ENCODE measurements around the gene MAP3K19.
"Not testable (repeated sequence)": the region's sequence is repeated elsewhere in the genome, so short reads cannot be mapped to it uniquely, and the experiment has no call there.

MAP3K19 gene, protein sequence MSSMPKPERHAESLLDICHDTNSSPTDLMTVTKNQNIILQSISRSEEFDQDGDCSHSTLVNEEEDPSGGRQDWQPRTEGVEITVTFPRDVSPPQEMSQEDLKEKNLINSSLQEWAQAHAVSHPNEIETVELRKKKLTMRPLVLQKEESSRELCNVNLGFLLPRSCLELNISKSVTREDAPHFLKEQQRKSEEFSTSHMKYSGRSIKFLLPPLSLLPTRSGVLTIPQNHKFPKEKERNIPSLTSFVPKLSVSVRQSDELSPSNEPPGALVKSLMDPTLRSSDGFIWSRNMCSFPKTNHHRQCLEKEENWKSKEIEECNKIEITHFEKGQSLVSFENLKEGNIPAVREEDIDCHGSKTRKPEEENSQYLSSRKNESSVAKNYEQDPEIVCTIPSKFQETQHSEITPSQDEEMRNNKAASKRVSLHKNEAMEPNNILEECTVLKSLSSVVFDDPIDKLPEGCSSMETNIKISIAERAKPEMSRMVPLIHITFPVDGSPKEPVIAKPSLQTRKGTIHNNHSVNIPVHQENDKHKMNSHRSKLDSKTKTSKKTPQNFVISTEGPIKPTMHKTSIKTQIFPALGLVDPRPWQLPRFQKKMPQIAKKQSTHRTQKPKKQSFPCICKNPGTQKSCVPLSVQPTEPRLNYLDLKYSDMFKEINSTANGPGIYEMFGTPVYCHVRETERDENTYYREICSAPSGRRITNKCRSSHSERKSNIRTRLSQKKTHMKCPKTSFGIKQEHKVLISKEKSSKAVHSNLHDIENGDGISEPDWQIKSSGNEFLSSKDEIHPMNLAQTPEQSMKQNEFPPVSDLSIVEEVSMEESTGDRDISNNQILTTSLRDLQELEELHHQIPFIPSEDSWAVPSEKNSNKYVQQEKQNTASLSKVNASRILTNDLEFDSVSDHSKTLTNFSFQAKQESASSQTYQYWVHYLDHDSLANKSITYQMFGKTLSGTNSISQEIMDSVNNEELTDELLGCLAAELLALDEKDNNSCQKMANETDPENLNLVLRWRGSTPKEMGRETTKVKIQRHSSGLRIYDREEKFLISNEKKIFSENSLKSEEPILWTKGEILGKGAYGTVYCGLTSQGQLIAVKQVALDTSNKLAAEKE (N-terminal part only)

GRCh38 chr2:135047300-135047699, at the start of gene MAP3K19:
TSS of gene MAP3K19 (minus strand) at chr2:135047447. CDS start at chr2:135024647, 22,800 bp downstream.
- no peak for DNase-seq

DNA sequence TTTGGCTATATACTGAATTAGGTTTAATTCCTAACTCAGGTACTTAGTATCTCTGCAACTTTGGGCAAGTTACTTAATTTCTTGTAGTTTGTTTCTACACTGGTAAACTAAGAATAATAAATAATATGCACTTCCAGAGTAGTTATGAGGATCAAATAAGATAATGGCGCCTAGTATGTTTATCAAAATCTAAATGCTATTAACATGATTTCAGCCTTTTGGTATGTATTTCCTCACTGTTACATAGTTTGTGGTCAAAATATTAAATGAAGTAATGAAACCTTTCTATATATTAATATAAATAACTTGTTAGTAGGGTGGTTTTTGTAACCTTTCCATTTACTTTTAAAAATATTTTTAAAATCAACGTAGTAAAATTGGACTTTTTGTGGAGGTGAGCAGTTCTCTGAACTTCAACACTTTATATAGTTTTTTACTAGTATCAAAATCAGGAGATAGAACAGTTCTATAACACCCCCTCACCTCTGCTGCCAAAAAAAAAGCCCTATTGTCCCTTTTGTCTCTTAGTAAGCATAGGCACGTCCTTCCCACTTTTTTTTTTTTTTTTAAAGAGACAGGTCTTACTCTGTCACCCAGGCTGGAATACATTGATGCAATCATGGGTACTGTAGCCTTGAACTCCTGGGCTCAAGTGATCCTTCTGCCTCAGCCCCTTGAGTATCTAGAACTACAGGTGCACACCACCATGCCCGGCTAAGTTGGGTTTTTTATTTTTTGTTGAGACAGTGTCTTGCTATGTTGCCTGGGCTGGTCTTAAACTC, 49.6 kb upstream of the MAP3K19 start:
- DNase-seq, result no peak

DNA sequence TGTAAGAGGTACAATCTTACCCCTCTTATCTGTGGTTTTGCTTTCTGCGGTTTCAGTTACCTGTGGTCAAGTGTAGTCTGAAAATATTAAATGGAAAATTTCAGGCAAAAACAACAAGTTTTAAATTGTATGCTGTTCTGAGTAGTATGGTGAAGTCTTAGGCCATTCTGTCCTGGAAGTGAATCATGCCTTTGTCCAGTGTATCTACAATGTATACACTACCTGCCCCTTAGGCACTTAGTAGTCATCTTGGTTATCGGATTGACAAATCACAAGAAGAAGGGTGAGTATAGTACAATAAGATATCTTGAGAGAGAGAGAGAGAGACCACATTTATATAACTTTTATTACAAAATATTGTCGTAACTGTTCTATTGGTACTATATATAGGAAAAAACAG, 48.3 kb upstream of the MAP3K19 start:
- no peak for DNase-seq

- no peak for DNase-seq
These were observed 47.3 kb upstream of the MAP3K19 start for GRCh38 chr2:135094508-135094907.

DNA sequence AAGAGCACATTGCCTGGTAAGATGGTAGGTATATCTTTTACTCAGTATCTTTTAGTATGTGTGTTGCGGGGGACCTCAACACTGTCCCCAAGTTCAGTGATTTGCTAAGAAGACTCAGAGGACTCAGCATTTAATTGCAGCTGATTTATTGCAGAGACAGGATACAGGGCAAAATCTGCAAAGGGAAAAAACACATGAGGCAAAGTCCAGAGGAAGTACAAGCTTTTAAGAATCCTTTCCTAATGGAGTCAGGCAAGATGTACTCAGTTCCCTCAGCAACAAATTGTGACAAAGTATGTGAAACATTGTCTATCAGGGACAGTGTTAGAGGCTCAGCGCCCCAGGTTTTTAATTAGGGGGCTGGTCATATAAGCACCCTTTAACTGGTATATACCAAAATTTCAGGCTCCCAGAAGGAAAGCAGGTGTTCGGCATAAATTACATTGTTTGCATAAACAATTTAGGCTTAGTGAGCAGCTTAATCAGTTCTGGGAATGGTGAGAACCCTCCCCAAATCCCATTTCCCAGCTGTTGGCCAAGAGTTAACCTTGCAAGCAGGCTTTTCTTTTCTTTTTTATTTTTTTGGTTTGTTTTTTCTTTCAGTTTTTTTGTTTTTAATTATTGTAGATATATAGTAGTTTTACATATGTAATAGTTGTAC, 46.6 kb upstream of the MAP3K19 start:
- DNase-seq, result no peak

DNA sequence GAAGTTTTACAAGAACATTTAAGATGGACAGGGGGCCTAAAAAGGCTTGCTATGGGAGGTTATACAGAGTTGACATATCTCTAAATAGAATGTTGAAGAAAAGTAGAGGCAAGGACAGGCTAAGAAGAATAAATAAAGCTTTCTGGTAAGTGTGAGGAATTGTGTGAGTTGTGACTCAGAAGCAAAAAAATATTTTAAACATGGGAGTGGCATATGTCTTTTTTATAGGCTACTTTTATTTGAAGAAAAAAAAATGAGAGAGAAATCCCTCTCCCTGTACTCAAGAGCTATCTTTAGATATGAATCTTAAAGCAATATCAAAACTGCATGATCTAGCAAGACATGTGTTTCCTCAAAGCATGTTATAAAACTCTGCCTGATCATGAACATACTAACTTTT, 45.9 kb upstream of the MAP3K19 start:
- no peak for DNase-seq

DNA sequence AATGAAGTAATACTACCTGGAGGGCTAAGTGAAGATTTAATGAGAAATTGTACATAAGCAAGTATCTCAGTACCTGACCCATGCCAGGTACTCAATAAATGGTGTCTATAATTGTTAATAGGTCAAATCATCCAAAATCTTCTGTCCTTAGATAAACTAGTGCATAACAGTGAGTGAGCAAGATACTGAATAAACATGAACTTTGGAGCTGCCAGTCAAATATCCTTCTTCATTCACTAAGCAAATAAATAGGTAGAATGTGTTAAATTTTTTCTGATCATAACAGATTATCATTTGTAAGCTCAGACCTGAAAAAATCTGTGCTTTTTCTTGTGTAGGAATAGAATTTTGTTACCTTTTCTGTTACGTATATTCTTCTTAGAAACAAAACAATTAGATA, 44.4 kb upstream of the MAP3K19 start:
- no peak for DNase-seq

DNA sequence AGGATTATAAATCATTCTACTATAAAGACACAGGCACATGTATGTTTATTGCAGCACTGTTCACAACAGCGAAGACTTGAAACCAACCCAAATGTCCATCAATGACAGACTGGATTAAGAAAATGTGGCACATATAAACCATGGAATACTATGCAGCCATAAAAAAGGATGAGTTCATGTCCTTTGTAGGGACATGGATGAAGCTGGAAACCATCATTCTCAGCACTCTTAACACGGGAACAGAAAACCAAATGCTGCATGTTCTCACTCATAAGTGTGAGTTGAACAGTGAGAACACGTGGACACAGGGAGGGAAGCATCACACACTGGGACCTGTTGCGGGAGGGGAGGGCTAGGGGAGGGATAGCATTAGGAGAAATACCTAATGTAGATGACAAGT, 42.4 kb upstream of the MAP3K19 start:
- DNase-seq, result not testable (repeated sequence)

GRCh38 chr2:135086222-135086621, 39.0 kb upstream of the MAP3K19 start:
- DNase-seq, result no peak

- no peak for DNase-seq
These were observed 31.2 kb upstream of the MAP3K19 start for GRCh38 chr2:135078417-135078816.

DNA sequence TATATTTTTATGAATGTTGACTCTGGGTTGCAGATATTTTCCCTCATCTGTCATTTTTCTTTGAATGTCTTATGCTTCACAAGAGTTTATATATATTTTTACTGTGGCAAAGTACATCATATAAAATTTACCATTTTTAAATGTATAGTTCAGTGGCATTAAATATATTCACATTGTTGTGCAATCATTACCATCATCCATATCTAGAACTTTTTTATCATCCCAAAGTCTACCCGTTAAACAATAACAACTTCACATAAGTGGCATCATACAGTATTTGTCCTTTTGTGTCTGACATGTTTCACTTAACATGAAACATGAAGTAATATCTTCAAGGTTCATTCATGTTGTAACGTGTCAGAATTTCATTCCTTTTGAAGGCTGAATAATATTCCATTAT, 29.3 kb upstream of the MAP3K19 start:
- DNase-seq, result no peak

DNA sequence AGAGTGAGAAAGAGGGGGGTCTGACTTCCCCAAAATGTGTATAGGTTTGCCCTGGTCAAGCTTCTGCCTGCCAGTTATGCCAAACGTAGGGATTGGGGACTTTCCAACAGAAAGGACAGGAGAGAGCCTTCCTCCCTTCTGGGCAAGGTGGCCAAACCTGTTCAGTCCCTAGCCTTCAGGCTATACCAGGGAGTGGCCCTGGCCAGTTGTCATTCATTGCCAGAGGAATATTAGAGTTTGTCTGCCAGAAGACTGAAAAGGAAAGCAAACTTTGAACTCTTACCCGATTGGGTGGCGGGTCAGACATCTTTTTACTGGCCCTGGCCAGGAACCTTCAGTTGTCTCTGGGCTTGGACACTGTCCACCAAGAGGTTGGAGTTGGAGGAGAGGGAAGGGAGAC, 27.0 kb upstream of the MAP3K19 start:
- DNase-seq, result no peak

GRCh38 chr2:135072125-135072997, 25.1 kb upstream of the MAP3K19 start:
- DNase-seq, result peak; percentile 37

- no peak for DNase-seq
These were observed 19.5 kb upstream of the MAP3K19 start for GRCh38 chr2:135066710-135067109.

DNA sequence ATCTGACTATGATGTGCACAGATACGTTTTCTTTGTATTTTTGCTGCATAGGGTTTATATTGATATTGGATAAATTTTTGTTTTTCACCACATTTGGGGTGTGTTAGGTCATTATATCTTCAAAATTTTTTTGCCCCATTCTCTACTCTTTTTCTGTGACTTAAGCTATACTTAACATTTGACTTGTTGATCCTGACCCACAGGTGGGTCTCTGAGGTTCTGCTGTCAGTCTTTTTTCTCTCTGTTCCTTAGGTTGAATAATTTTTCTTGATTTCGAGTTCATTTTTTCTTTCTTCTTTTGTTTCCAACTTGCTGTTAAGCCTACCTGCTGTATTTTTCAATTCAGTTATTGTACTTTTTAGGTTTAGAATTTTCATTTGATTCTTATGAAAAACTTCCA, 16.9 kb upstream of the MAP3K19 start:
- no peak for DNase-seq

DNA sequence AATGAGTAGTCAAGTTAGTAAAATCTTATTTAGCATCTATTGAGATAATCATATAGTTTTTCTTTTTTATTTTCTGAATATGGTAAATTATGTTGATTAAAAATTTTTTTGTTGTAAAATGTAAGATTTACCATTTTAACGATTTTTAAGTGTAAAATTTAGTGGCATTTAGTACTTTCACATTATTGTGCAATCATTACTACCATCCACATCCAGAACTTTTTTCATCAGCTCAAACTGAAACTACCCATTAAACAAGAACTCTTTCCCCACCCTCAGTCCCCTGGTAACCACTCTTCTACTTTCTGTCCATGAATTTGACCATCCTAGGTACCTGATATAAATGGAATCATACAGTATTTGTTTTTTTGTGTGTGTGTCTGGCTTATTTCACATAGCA, 16.0 kb upstream of the MAP3K19 start:
- DNase-seq, result no peak

- DNase-seq, result no peak
These were observed 12.3 kb upstream of the MAP3K19 start for GRCh38 chr2:135059577-135059976.

DNA sequence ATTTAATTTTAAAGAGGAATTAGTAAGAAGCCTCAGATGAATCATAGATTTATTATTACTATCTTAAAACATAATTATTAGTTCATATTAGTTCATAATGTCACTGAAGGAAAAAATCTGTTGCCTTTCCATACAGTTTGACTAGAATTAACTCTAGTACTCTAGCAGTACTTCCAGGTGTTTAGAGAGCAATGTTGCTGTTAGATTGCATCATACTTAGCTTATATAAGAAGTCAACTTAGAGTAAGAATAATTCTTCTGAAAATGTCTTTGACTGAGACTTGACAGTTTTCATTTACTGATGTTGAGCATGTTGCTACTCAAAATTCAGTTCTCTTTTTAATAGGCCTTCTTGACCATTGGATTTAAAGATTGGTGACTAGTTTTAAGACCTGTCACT, 9.5 kb upstream of the MAP3K19 start:
- no peak for DNase-seq

DNA sequence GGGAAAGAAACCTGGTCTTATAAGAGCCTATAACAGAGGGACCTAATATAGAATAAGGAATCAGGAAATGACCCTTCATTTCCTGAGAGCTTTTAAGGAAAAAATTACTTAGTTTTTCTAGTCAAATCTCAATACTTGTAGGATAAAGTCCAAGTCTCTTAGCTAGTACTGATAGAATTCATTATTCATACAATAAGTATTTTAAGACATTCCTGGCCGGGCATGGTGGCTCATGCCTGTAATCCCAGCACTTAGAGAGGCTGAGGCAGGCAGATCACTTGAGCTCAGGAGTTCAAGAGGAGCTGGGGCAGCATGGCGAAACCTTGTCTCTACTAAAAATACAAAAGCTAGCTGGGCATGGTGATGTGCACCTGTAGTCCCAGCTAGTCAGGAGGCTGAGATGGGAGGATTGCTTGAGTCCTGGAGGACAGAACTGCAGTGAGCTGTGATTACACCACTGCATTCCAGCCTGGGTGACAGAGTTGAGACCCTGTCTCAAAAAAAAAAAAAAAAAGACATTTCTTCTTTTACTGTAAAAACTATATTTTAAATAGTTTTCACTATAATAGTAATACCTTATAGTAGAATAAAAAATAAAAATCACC, 8.0 kb upstream of the MAP3K19 start:
- DNase-seq, result no peak

DNA sequence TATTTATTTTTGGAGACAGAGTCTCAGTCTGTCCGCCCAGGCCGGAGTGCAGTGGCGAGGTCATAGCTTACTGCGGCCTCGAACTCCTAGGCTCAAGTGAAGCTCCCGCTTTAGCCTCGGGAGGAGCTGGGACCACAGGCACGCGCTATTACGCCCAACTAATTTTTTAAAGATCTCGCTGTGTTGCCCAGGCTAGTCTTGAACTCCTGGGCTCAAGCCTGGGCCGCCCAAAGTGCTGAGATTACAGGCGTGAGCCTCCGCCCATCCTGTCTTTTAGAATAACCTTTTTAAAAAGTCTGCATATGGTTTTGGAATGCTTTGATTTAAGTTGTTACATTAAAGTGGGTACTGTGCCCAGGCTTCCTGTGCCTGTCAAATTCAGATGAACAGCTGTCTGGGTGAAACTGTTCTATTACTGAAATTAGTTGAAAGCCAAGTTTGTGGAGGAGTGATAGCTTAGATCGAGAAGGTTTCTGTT, 5.8 kb upstream of the MAP3K19 start:
- DNase-seq, result peak; percentile 13

Measured in hematopoietic multipotent progenitor cell treated with erythropoietin and hydrocortisone succinate and interleukin-3 and kit ligand, for 4 days (in vitro differentiated cells).